Fibroblast of skin of back (primary cell): Measurements from ENCODE around the gene RBBP8NL.
"Not testable (repeated sequence)": the region's sequence is repeated elsewhere in the genome, so short reads cannot be mapped to it uniquely, and the experiment has no call there.

Experiments used
- DNase-seq: peaks from one replicate; pipeline ENCODE4 v3.0.0-alpha.2; 2013

RBBP8NL gene

DNA sequence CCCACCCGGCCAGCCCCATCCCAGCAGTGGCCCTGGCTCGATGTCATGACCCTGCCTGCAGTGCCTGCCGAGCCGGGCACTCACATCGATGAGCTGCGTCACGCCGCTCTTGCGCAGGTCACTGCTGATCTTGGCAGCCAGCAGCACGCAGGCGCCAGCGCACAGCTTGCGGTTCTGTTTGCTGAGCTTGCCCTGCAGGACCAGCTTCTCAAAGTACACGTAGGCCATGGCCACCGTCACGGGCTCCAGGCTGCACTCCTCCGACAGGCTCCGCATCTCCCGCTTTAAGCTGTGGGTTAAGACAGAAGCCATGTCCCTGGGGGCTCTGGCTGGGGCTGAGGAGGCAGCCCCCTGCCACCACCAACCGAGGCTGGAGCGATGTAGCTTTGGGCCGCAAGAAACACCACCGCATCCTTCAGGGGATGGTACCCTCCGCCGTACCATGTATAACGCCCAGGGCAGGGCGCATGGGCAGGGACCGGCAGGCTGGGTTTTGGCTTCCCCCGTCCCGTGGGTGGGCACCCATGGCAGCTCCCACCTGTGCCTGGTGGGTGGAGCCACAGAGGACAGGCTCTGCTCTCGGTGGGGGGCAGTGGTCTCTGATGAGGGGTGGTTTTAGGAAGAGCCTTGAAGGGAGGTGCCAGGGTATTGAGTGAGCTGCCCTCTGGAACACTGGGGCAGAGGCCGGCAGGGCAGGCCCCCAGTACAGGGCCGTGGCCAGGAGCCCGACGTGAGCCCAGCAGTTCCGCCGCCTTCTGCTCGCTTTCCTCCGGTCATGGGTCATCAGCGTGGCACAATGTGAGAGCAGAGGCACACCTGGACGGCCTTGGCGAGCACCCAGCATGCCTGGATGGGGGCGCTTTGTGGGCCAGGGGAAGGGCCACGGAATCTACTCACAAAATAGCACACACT is 35.9 kb downstream of the RBBP8NL start:
- DNase-seq = no peak

- DNase-seq = no peak
Measured at GRCh38 chr20:62390317-62391164, 36.8 kb downstream of the RBBP8NL start.

- DNase-seq = no peak
Measured at GRCh38 chr20:62389601-62390087, 37.7 kb downstream of the RBBP8NL start.

DNA sequence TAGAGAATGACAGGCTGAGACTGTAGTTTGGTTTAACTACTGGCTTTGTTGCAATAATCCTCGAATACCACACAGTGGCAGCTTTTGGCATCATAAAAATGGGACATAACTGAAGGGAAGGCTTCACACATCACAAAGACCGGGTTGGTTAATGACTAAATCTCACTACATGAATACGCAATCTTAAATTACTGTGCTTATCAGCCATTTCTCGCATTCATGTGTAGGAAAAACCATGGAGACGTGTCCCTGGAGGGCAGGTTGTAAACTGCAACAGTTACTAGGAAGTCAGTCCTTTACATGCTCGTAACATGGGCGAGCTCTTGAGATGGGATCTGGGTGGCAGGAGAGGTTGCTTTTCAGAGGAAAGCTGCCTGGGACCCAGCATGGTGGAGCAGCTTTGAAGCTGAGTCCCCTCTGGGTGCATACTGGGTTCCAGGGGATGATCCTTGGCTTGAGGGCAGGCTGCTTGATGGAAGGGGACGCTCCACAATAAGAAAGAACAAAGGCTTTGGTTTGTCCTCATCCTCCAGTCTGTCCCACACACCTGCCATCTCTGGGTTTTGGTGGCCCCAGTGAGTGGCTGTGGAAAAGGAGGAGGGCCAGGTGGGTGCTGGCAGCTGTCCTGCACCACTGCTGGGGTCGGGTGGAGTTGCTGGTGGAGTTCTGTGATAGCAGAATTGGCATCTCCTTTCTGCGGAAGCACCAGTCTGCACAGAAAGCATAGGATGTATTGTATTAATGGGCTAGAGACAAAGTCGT is 38.3 kb downstream of the RBBP8NL start:
- DNase-seq = no peak

GRCh38 chr20:62387933-62388635 is 39.3 kb downstream of the RBBP8NL start:
- no peak for DNase-seq

GRCh38 chr20:62387219-62387913 is 40.0 kb downstream of the RBBP8NL start:
- DNase-seq = no peak

- DNase-seq = peak; percentile 90
Measured at GRCh38 chr20:62386383-62387218, 40.7 kb downstream of the RBBP8NL start, which contains the start of gene RPS21. Gene RPS21 (plus strand): TSS chr20:62387103. CDS start chr20:62387339, 236 bp downstream.

- peak; percentile 71 for DNase-seq
Measured at GRCh38 chr20:62382306-62383198, 44.8 kb downstream of the RBBP8NL start.

DNA sequence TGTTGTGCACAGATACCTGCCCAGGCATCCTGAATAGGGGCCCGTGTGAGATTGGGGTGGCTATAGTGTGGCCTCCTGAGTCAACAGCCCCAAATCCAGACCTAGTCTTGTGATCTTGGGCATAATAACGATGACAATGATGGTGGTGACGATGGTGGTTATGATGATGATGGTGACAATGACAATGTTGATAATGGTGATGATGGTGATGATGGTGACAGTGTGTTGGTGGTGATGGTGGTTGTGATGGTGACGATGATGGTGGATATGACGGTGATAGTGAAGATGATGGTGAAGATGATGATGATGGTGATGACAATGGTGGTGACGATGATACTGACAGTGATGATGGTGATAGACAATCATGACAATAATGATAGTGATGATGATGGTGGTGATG is 45.5 kb downstream of the RBBP8NL start:
- DNase-seq = no peak

DNA sequence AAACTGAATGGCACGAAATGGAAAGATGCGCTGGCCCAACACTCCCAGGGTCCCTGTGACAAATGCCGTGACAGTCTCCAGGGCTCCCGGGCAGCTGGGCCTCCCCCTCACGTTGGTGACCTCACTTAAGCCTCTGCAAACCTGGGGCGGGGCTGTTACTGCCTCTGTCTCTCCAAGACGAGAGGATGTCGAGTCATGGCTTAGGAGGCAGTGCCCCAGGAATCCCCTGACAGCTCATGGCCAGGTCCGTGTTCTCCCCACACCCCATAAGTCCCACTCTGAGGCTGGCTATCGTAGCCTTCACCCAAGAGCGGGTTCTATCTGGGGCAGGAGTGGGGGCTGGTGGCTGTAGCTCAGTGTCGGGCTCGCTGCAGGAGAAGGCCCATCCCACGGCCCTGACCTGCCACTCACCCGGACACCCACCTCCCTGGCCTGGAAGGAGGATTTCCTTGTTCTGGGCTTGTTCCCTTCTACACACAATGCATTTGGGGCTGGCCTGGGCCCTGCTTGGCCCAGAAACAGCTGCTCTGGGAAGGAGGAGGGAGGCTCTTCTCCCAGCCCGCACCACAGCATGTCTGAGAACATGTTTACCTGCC is 46.0 kb downstream of the RBBP8NL start:
- peak; percentile 83 for DNase-seq

- DNase-seq = no peak
Measured at GRCh38 chr20:62378215-62378614, 49.1 kb downstream of the RBBP8NL start.

DNA sequence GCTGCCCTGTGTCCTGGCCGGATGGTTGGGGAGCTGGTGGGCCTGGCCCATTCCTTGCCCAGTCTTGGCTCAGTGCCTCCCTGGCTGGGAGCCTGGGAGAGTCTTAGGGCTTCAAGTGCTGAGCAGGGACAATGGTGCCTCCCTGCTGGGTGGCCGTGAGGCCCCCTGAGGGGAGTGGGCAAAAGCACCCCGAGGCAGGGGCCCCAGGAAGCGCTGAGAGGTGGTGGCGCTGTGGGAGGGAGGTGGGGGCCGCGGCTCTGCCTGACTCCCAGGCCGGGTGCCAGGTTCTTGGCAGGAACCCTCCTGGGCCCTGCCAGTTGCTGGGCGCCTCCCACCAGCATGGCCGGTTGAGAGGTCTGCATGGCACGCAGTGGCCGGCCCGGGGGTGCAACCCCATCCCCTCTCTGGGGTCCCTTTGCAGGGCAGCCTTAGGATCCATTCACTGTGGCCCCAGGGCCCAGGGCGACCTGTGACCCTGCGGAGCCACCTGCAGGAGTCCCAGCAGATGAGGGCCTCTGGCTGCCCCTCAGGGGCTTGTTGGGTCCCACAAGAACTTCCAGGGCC is 49.6 kb downstream of the RBBP8NL start:
- no peak for DNase-seq

DNA sequence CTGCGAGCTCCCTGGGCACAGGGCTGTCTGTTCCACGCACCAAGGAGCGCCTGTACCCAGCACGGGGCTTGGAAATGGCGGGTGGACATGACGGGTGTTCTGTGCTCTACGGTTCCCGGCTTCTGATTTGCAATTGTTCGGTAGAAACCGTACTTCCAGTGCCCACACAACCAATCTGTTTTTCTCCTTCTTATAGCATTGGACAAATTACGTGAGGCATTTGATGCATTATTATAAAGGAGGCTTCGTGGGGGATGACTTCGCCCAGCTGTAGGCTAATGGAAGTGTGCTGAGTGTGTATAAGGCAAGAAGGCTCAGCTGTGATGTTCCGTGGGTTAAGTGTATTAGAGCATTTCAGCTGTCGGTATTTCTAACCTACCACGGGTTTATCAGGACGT is 50.3 kb downstream of the RBBP8NL start:
- DNase-seq = no peak

- DNase-seq = peak; percentile 71
Measured at GRCh38 chr20:62376112-62377063, 51.0 kb downstream of the RBBP8NL start.

GRCh38 chr20:62374331-62375152 is 52.8 kb downstream of the RBBP8NL start:
- no peak for DNase-seq

DNA sequence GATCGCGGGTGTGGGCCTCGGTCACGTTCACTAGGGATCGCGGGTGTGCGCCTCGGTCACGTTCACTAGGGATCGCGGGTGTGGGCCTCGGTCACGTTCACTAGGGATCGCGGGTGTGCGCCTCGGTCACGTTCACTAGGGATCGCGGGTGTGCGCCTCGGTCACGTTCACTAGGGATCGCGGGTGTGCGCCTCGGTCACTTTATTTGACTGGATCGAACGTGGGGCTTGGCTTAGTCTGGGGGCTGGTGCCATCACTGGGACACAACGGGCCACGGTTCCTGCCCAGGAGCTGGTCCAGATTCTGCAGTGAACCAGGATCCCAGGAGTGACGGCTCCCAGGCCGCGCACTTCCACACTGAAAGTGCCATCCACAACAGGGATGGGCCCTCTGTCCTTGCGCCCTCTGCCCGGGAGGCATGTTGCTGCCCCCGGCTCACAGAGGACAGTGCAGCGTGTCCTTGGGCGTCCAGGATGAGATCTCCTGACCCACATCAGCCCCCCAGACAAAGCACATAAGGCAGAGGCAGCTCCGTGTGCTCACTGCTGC is 53.6 kb downstream of the RBBP8NL start:
- DNase-seq = not testable (repeated sequence)
